CD4-positive, alpha-beta memory T cell (primary cell): Measurements from ENCODE around the gene S100A7A. TPM values are rescaled to one million over a fixed set of nuclear protein-coding genes. Genes with fewer than 3 reads are reported as not detected.

Experiments
- CTCF ChIA-PET: fragments of 350-600 bp; sonication (Branson Sonifier 250); formaldehyde crosslinking; loops from one replicate; lab custom pipeline; 2021; ENCODE audit warnings: inconsistent platforms; ENCODE audit not compliant: partially characterized antibody; lab: Charles Lee
- POLR2A ChIA-PET: fragments of 350-600 bp; sonication (Branson Sonifier 250); formaldehyde crosslinking; loops from one replicate; lab custom pipeline; 2021; ENCODE audit not compliant: partially characterized antibody; lab: Charles Lee
- DNase-seq, 5 donors: peaks; one replicate each; pipeline versions ENCODE4 v3.0.0 to v3.0.0-alpha.2; 2020 to 2022; ENCODE audit warnings: mixed read lengths in 1 of 5
- H3K27ac ChIP-seq: one replicate; pipeline ENCODE4 v1.7.0; 2013; ENCODE audit warnings: low read depth, low read length
- H3K27me3 ChIP-seq: 2 replicates; pipeline ENCODE4 v1.7.0; 2013; ENCODE audit warnings: mild to moderate bottlenecking, low read length, moderate library complexity; ENCODE audit not compliant: insufficient read depth
- H3K36me3 ChIP-seq: 2 replicates; pipeline ENCODE4 v1.7.0; 2013; ENCODE audit warnings: mild to moderate bottlenecking, low read length, moderate library complexity; ENCODE audit not compliant: insufficient read depth
- H3K4me1 ChIP-seq: 2 replicates; pipeline ENCODE4 v1.7.0; 2013; ENCODE audit warnings: mild to moderate bottlenecking, low read length, moderate library complexity; ENCODE audit not compliant: insufficient read depth
- H3K4me3 ChIP-seq, 2 donors: one replicate each; pipeline ENCODE4 v1.7.0; 2013; ENCODE audit warnings: low read length in 2 of 2, mild to moderate bottlenecking in 1 of 2
- H3K9me3 ChIP-seq, 2 donors: one replicate each; pipeline ENCODE4 v1.7.0; 2013; ENCODE audit warnings: low read length in 2 of 2, control low read depth in 1 of 2; ENCODE audit not compliant: control insufficient read depth in 1 of 2
- H3K27ac Mint-ChIP-seq, 7 donors: one replicate each; pipeline ENCODE4 v1.8.0; 2020 to 2021; ENCODE audit warnings: mixed read lengths in 7 of 7, mild to moderate bottlenecking in 6 of 7, inconsistent platforms in 3 of 7, moderate library complexity in 3 of 7
- H3K27me3 Mint-ChIP-seq, 2 donors: one replicate each; pipeline ENCODE4 v1.8.0; 2020 to 2021; ENCODE audit warnings: mixed read lengths in 2 of 2
- H3K36me3 Mint-ChIP-seq, 2 donors: one replicate each; pipeline ENCODE4 v1.8.0; 2020 to 2021; ENCODE audit warnings: mixed read lengths in 2 of 2, inconsistent platforms in 1 of 2, mild to moderate bottlenecking in 1 of 2
- H3K4me1 Mint-ChIP-seq, 4 donors: one replicate each; pipeline ENCODE4 v1.8.0; 2020 to 2021; ENCODE audit warnings: mixed read lengths in 4 of 4, mild to moderate bottlenecking in 1 of 4
- H3K4me3 Mint-ChIP-seq, 8 donors: one replicate each; pipeline ENCODE4 v1.8.0; 2020 to 2021; ENCODE audit warnings: mixed read lengths in 8 of 8, mild to moderate bottlenecking in 7 of 8, moderate library complexity in 6 of 8, inconsistent platforms in 3 of 8
- H3K9me3 Mint-ChIP-seq, 8 donors: one replicate each; pipeline ENCODE4 v1.8.0; 2020 to 2021; ENCODE audit warnings: mixed read lengths in 8 of 8, mild to moderate bottlenecking in 5 of 8, inconsistent platforms in 3 of 8, moderate library complexity in 1 of 8
- intact Hi-C: fragments of 100-400 bp; cut with micrococcal nuclease; formaldehyde crosslinking; loops from one replicate; pipeline ENCODE4 v1.15.1; 2023
- polyA plus RNA-seq, 2 donors: library from polyadenylated mRNA; unstranded; fragments of 300-500 nt; fragmentation: Illumina TruSeq; gene quantifications; one replicate each; pipeline ENCODE4 v1.2.3, GENCODE V29; 2021
- total RNA-seq, 2 experiments: library from RNA; stranded (reverse); gene quantifications; one replicate each; pipeline ENCODE4 v1.2.3, GENCODE V29; 2021

The S100A7A gene
- total and polyA plus RNA-seq, 4 experiments from 2014 or later = not detected

- peaks cover 0 to 5% (median 3%) of the 10 kb centered on the region in 4 donors for H3K4me1 Mint-ChIP-seq
- POLR2A ChIA-PET = no interaction called here
- CTCF ChIA-PET = interaction anchor here (0.9 kb wide), 1 partner anchor 48 kb away, joined by 3 read pairs; no protein-coding TSS in a partner anchor
Observed at GRCh38 chr1:153400244-153400643, 16.1 kb upstream of the S100A7A start.

GRCh38 chr1:153401461-153401860 lies 14.9 kb upstream of the S100A7A start:
- H3K27ac Mint-ChIP-seq = no peak overlapping the region
- POLR2A ChIA-PET = no interaction called here
- Histone ChIP-seq H3K27me3 (no peaks in the 10 kb centered on the region), H3K27ac (no peak overlapping the region), H3K36me3 (no peaks in the 10 kb centered on the region), H3K4me1 (peaks cover 1% of the 10 kb centered on the region), H3K9me3 (no peaks in the 10 kb centered on the region), H3K4me3 (no peak overlapping the region)
- DNase-seq = no peak
- intact Hi-C loops = no loop called here
- no peaks in the 10 kb centered on the region for H3K36me3 Mint-ChIP-seq
- H3K4me3 Mint-ChIP-seq = no peak overlapping the region
- peaks cover 3 to 11% (median 5%) of the 10 kb centered on the region in 4 donors for H3K4me1 Mint-ChIP-seq
- CTCF ChIA-PET = interaction anchor here (4.4 kb wide), 1 partner anchor 49 kb away, joined by 23 read pairs; no protein-coding TSS in a partner anchor
- H3K9me3 Mint-ChIP-seq = no peaks in the 10 kb centered on the region
- H3K27me3 Mint-ChIP-seq = peaks cover 1 to 12% of the 10 kb centered on the region in 2 donors

More at GRCh38 chr1:153400244-153400643, 16.1 kb upstream of the S100A7A start:
- no peak for DNase-seq
- H3K36me3 Mint-ChIP-seq = no peaks in the 10 kb centered on the region
- Histone ChIP-seq H3K27ac (no peak overlapping the region), H3K4me3 (no peak overlapping the region), H3K4me1 (no peaks in the 10 kb centered on the region), H3K36me3 (no peaks in the 10 kb centered on the region), H3K27me3 (no peaks in the 10 kb centered on the region), H3K9me3 (no peaks in the 10 kb centered on the region)
- intact Hi-C loops = no loop called here
- H3K27me3 Mint-ChIP-seq = peaks cover 2 to 17% of the 10 kb centered on the region in 2 donors
- H3K9me3 Mint-ChIP-seq = no peaks in the 10 kb centered on the region
- H3K4me3 Mint-ChIP-seq = no peak overlapping the region
- H3K27ac Mint-ChIP-seq = no peak overlapping the region

- Histone ChIP-seq H3K27me3 (no peaks in the 10 kb centered on the region), H3K36me3 (no peaks in the 10 kb centered on the region), H3K4me1 (peaks cover 9% of the 10 kb centered on the region), H3K4me3 (no peak overlapping the region), H3K27ac (no peak overlapping the region), H3K9me3 (no peaks in the 10 kb centered on the region)
- Mint-ChIP-seq H3K4me3 (no peak overlapping the region), H3K9me3 (no peaks in the 10 kb centered on the region), H3K36me3 (no peaks in the 10 kb centered on the region), H3K27ac (no peak overlapping the region), H3K4me1 (peaks cover 7 to 18% (median 12%) of the 10 kb centered on the region in 4 donors), H3K27me3 (peaks cover 1 to 15% of the 10 kb centered on the region in 2 donors)
- ChIA-PET CTCF (interaction anchor here (4.4 kb wide), 1 partner anchor 49 kb away, joined by 23 read pairs; no protein-coding TSS in a partner anchor), POLR2A (no interaction called here)
- DNase-seq = no peak
- intact Hi-C loops = no loop called here
Observed at GRCh38 chr1:153402226-153402625, 14.1 kb upstream of the S100A7A start.

- Mint-ChIP-seq H3K27ac (no peak overlapping the region), H3K4me1 (peaks cover 10 to 27% (median 14%) of the 10 kb centered on the region in 4 donors), H3K27me3 (peaks cover 7 to 18% of the 10 kb centered on the region in 2 donors), H3K36me3 (no peaks in the 10 kb centered on the region), H3K4me3 (no peak overlapping the region), H3K9me3 (peaks cover 0 to 6% (median 2%) of the 10 kb centered on the region in 8 donors)
- Histone ChIP-seq H3K9me3 (no peaks in the 10 kb centered on the region), H3K27ac (no peak overlapping the region), H3K4me3 (no peak overlapping the region), H3K4me1 (peaks cover 13% of the 10 kb centered on the region), H3K36me3 (no peaks in the 10 kb centered on the region), H3K27me3 (no peaks in the 10 kb centered on the region)
- no peak for DNase-seq
- ChIA-PET CTCF (interaction anchor here (0.6 to 4.4 kb wide), 5 partner anchors 46 to 595 kb away, joined by 3 to 23 read pairs (median 4); partner anchors contain the start of gene S100A9), POLR2A (no interaction called here)
- intact Hi-C loops = loop anchor here (2.0 kb wide), 1 partner anchor 51 kb away; no protein-coding TSS in a partner anchor
Observed at GRCh38 chr1:153403421-153404085, 12.8 kb upstream of the S100A7A start.

GRCh38 chr1:153404086-153404635 lies 12.2 kb upstream of the S100A7A start:
- Histone ChIP-seq H3K36me3 (no peaks in the 10 kb centered on the region), H3K27me3 (no peaks in the 10 kb centered on the region), H3K9me3 (no peaks in the 10 kb centered on the region), H3K4me3 (no peak overlapping the region), H3K27ac (no peak overlapping the region), H3K4me1 (peaks cover 13% of the 10 kb centered on the region)
- Mint-ChIP-seq H3K36me3 (no peaks in the 10 kb centered on the region), H3K27ac (no peak overlapping the region), H3K9me3 (peaks cover 0 to 8% (median 5%) of the 10 kb centered on the region in 8 donors), H3K27me3 (peaks cover 7 to 14% of the 10 kb centered on the region in 2 donors), H3K4me3 (no peak overlapping the region), H3K4me1 (peaks cover 10 to 27% (median 14%) of the 10 kb centered on the region in 4 donors)
- POLR2A ChIA-PET = no interaction called here
- no peak for DNase-seq
- CTCF ChIA-PET = interaction anchor here (0.8 to 4.4 kb wide), 5 partner anchors 47 to 91 kb away, joined by 3 to 23 read pairs (median 4); partner anchors contain the start of gene S100A9
- intact Hi-C loops = loop anchor here (2.0 kb wide), 1 partner anchor 51 kb away; no protein-coding TSS in a partner anchor

GRCh38 chr1:153404768-153405167 lies 11.6 kb upstream of the S100A7A start:
- no peak overlapping the region for H3K27ac Mint-ChIP-seq
- Histone ChIP-seq H3K4me1 (peaks cover 13% of the 10 kb centered on the region), H3K27me3 (no peaks in the 10 kb centered on the region), H3K4me3 (no peak overlapping the region), H3K27ac (no peak overlapping the region), H3K36me3 (no peaks in the 10 kb centered on the region), H3K9me3 (no peaks in the 10 kb centered on the region)
- H3K4me3 Mint-ChIP-seq = no peak overlapping the region
- peaks cover 10 to 16% of the 10 kb centered on the region in 2 donors for H3K27me3 Mint-ChIP-seq
- H3K9me3 Mint-ChIP-seq = peaks cover 0 to 12% (median 7%) of the 10 kb centered on the region in 8 donors
- DNase-seq = peak; percentile 38 to 56 (median 51)
- POLR2A ChIA-PET = no interaction called here
- H3K36me3 Mint-ChIP-seq = no peaks in the 10 kb centered on the region
- H3K4me1 Mint-ChIP-seq = peaks cover 10 to 27% (median 14%) of the 10 kb centered on the region in 4 donors
- CTCF ChIA-PET = interaction anchor here (0.8 to 4.4 kb wide), 3 partner anchors 49 to 59 kb away, joined by 3 to 23 read pairs (median 3); no protein-coding TSS in a partner anchor
- intact Hi-C loops = loop anchor here (2.0 kb wide), 1 partner anchor 52 kb away; no protein-coding TSS in a partner anchor
